IMR-90 (cell line): ENCODE results near the gene DNTT. TPM values are rescaled to one million over a fixed set of nuclear protein-coding genes. Genes with fewer than 3 reads are reported as not detected.

Experiments used
- ATAC-seq: fragments of 200-7000 bp; cut with Tn5 transposase; 2 replicates; pipeline ENCODE4 v1.9.1; 2020; ENCODE audit warnings: low read depth, mild to moderate bottlenecking, moderate library complexity
- BruUV-seq: library from RNA; stranded (reverse); fragments of 400-500 nt; replicated peaks from 2 replicates; lab custom pipeline; 2021; lab: Mats Ljungman, UMichigan
- CTCF ChIA-PET: fragments of 300-600 bp; formaldehyde crosslinking; extraction: SDS; loops from one replicate; lab custom pipeline; 2021; ENCODE audit warnings: antibody characterized with exemption; lab: Yijun Ruan, JAX
- POLR2A ChIA-PET: fragments of 300-600 bp; sonication (Branson Sonifier 250); formaldehyde crosslinking; loops from one replicate; lab custom pipeline; 2022; ENCODE audit warnings: antibody characterized with exemption; ENCODE audit not compliant: unreplicated experiment; lab: Charles Lee
- DNase-seq: peaks from one replicate; pipeline ENCODE4 v3.0.0; 2013
- H2AFZ ChIP-seq: replicated peaks from 2 replicates; pipeline ENCODE3; 2013; ENCODE audit warnings: low read length, mild to moderate bottlenecking; ENCODE audit not compliant: poor library complexity
- H2AK5ac ChIP-seq: 2 replicates; pipeline ENCODE4 v1.6.1; 2013; ENCODE audit warnings: low read depth, low read length, inconsistent platforms
- H2AK9ac ChIP-seq: replicated peaks from 2 replicates; pipeline ENCODE3; 2013; ENCODE audit warnings: mild to moderate bottlenecking, low read depth, low read length, moderate library complexity; ENCODE audit not compliant: poor library complexity
- H2BK120ac ChIP-seq: 2 replicates; pipeline ENCODE4 v1.6.1; 2013; ENCODE audit warnings: low read depth, low read length, inconsistent platforms
- H2BK15ac ChIP-seq: 3 replicates; pipeline ENCODE4 v1.6.1; 2013; ENCODE audit warnings: low read depth, low read length, inconsistent platforms
- H2BK20ac ChIP-seq: 2 replicates; pipeline ENCODE4 v1.6.1; 2013; ENCODE audit warnings: low read depth, mild to moderate bottlenecking, inconsistent platforms, low read length, moderate library complexity
- H2BK5ac ChIP-seq: 2 replicates; pipeline ENCODE4 v1.6.1; 2013; ENCODE audit warnings: mild to moderate bottlenecking, low read depth, low read length, inconsistent platforms; ENCODE audit not compliant: poor library complexity, severe bottlenecking
- H3K14ac ChIP-seq: replicated peaks from 2 replicates; pipeline ENCODE4 v1.6.1; 2013; ENCODE audit warnings: low read depth, low read length, inconsistent platforms
- H3K18ac ChIP-seq: 2 replicates; pipeline ENCODE4 v1.6.1; 2013; ENCODE audit warnings: low read depth, low read length, control low read depth
- H3K23ac ChIP-seq: 2 replicates; pipeline ENCODE4 v1.6.1; 2013; ENCODE audit warnings: low read depth, low read length, inconsistent platforms
- H3K27ac ChIP-seq: 2 replicates; pipeline ENCODE4 v1.5.1; 2013; ENCODE audit warnings: mild to moderate bottlenecking, control low read depth, low read length; ENCODE audit not compliant: insufficient read depth
- H3K27me3 ChIP-seq: 2 replicates; pipeline ENCODE4 v1.6.1; 2013; ENCODE audit warnings: low read length; ENCODE audit not compliant: control insufficient read depth, insufficient read depth
- H3K36me3 ChIP-seq: 2 replicates; pipeline ENCODE4 v1.6.1; 2013; ENCODE audit warnings: low read length, mixed read lengths; ENCODE audit not compliant: control insufficient read depth, insufficient read depth
- H3K4ac ChIP-seq: 2 replicates; pipeline ENCODE4 v1.6.1; 2013; ENCODE audit warnings: low read depth, low read length, inconsistent platforms
- H3K4me1 ChIP-seq: 2 replicates; pipeline ENCODE4 v1.6.1; 2013; ENCODE audit warnings: low read length, mixed read lengths; ENCODE audit not compliant: control insufficient read depth, insufficient read depth
- H3K4me2 ChIP-seq: 2 replicates; pipeline ENCODE4 v1.6.1; 2013; ENCODE audit warnings: low read depth, mild to moderate bottlenecking, control low read depth, low read length, moderate library complexity
- H3K4me3 ChIP-seq: 2 replicates; pipeline ENCODE4 v1.5.1; 2013; ENCODE audit warnings: low read depth, mild to moderate bottlenecking, control low read depth, low read length, moderate library complexity; ENCODE audit not compliant: insufficient read depth
- H3K56ac ChIP-seq: 2 replicates; pipeline ENCODE4 v1.6.1; 2013; ENCODE audit warnings: low read length, inconsistent platforms; ENCODE audit not compliant: insufficient read depth; ENCODE audit errors: extremely low read depth
- H3K79me1 ChIP-seq, 2 experiments: 2 replicates each; pipeline ENCODE4 v1.6.1; 2013; ENCODE audit warnings: low read length in 2 of 2, inconsistent platforms in 1 of 2, low read depth in 1 of 2
- H3K9ac ChIP-seq: 2 replicates; pipeline ENCODE4 v1.6.1; 2013; ENCODE audit warnings: low read depth, low read length, control low read depth
- H3K9me1 ChIP-seq: 2 replicates; pipeline ENCODE4 v1.6.1; 2013; ENCODE audit warnings: low read length, inconsistent platforms; ENCODE audit not compliant: insufficient read depth
- H3K9me3 ChIP-seq: 2 replicates; pipeline ENCODE4 v1.6.1; 2013; ENCODE audit warnings: low read length; ENCODE audit not compliant: control insufficient read depth, insufficient read depth
- H4K20me1 ChIP-seq: 2 replicates; pipeline ENCODE4 v1.6.1; 2013; ENCODE audit warnings: low read length, inconsistent platforms; ENCODE audit not compliant: insufficient read depth
- H4K5ac ChIP-seq: 2 replicates; pipeline ENCODE4 v1.6.1; 2013; ENCODE audit warnings: mild to moderate bottlenecking, low read depth, low read length, control low read depth
- H4K8ac ChIP-seq, 2 experiments: 2 replicates each; pipeline ENCODE4 v1.6.1; 2013; ENCODE audit warnings: low read depth in 2 of 2, low read length in 2 of 2, control low read depth in 1 of 2, inconsistent platforms in 1 of 2
- H4K91ac ChIP-seq: 2 replicates; pipeline ENCODE4 v1.6.1; 2013; ENCODE audit warnings: low read depth, low read length, inconsistent platforms; ENCODE audit not compliant: insufficient read depth
- BHLHE40 ChIP-seq: fragments of 150-350 bp; IDR thresholded peaks from 2 replicates; pipeline ENCODE4 v1.6.1; 2016; ENCODE audit warnings: mild to moderate bottlenecking, low read depth, low read length
- CEBPB ChIP-seq: IDR thresholded peaks from 2 replicates; pipeline ENCODE4 v1.6.1; 2012; ENCODE audit warnings: low read depth, low read length, improper control_type of control experiment
- CHD1 ChIP-seq: IDR thresholded peaks from 2 replicates; pipeline ENCODE4 v1.6.1; 2012; ENCODE audit warnings: low read depth, low read length, improper control_type of control experiment
- CTCF ChIP-seq: conservative IDR thresholded peaks from 2 replicates; pipeline ENCODE4 v1.5.1; 2012; ENCODE audit warnings: mild to moderate bottlenecking, low read depth, low read length, improper control_type of control experiment
- FOS ChIP-seq: fragments of 150-350 bp; IDR thresholded peaks from 2 replicates; pipeline ENCODE4 v1.6.1; 2016; ENCODE audit warnings: low read depth, low read length
- MAFK ChIP-seq: IDR thresholded peaks from 2 replicates; pipeline ENCODE4 v1.6.1; 2012; ENCODE audit warnings: low read depth, low read length, improper control_type of control experiment
- MAZ ChIP-seq: IDR thresholded peaks from 2 replicates; pipeline ENCODE4 v1.6.1; 2012; ENCODE audit warnings: low read depth, mild to moderate bottlenecking, low read length, improper control_type of control experiment, moderate library complexity, borderline replicate concordance
- NFE2L2 ChIP-seq: fragments of 150-350 bp; IDR thresholded peaks from 2 replicates; pipeline ENCODE4 v1.6.1; 2016; ENCODE audit warnings: low read depth, mild to moderate bottlenecking, low read length
- POLR2A ChIP-seq: IDR thresholded peaks from 2 replicates; pipeline ENCODE4 v1.6.1; 2012; ENCODE audit warnings: mild to moderate bottlenecking, low read depth, low read length
- RCOR1 ChIP-seq: IDR thresholded peaks from 2 replicates; pipeline ENCODE4 v1.6.1; 2012; ENCODE audit warnings: mild to moderate bottlenecking, low read length, improper control_type of control experiment; ENCODE audit not compliant: insufficient replicate concordance
- RFX5 ChIP-seq: IDR thresholded peaks from 2 replicates; pipeline ENCODE4 v1.8.0; 2012; ENCODE audit warnings: low read depth, mild to moderate bottlenecking, low read length, moderate library complexity
- SMC3 ChIP-seq: fragments of 150-350 bp; IDR thresholded peaks from 2 replicates; pipeline ENCODE4 v1.6.1; 2016; ENCODE audit warnings: low read depth, mild to moderate bottlenecking, antibody characterized with exemption, low read length, moderate library complexity
- USF2 ChIP-seq: fragments of 150-350 bp; IDR thresholded peaks from 2 replicates; pipeline ENCODE4 v1.6.1; 2017; ENCODE audit warnings: mild to moderate bottlenecking, antibody characterized with exemption, low read length, low read depth
- WGBS, 2 experiments: methylation state at CpG; one replicate each; pipeline versions ENCODE4 v1.1.5 to v1.1.7; 2013; ENCODE audit warnings: missing lambda C conversion rate in 2 of 2; ENCODE audit not compliant: insufficient read length in 1 of 2; ENCODE audit errors: extremely low coverage in 2 of 2; 5-methylcytosine and 5-hydroxymethylcytosine counted together
- dilution Hi-C: fragments of 300-500 bp; cut with HindIII; formaldehyde crosslinking; loops from one replicate; pipeline ENCODE4 v1.14.3; 2018; ENCODE audit warnings: low sequenced_read_pairs; ENCODE audit not compliant: unreplicated experiment
- in situ Hi-C: fragments of 300-500 bp; cut with MboI; formaldehyde crosslinking; loops from 3 replicates; pipeline ENCODE4 v1.14.3; 2019; ENCODE audit warnings: low sequenced_read_pairs, inconsistent platforms, mixed read lengths
- intact Hi-C: fragments of 100-400 bp; cut with micrococcal nuclease; formaldehyde crosslinking; loops from 2 replicates; pipeline ENCODE4 v1.10.0; 2022
- polyA plus RNA-seq, 3 experiments: library from polyadenylated mRNA; depleted of rRNA; stranded (reverse); fragments of >200 nt; gene quantifications; 2 replicates each; pipeline ENCODE4 v1.2.3, GENCODE V29; 2012; ENCODE audit warnings: low replicate concordance in 1 of 3
- total RNA-seq: library from RNA; depleted of rRNA; stranded (reverse); fragments of >200 nt; gene quantifications from 2 replicates; pipeline ENCODE4 v1.2.3, GENCODE V29; 2012
- TF ChIP-seq, protein P1 (sequence below): fragments of 150-350 bp; IDR thresholded peaks from 2 replicates; pipeline ENCODE4 v1.6.1; 2016; ENCODE audit warnings: low read depth, mild to moderate bottlenecking, low read length, moderate library complexity, borderline replicate concordance

The DNTT gene
- total and polyA plus RNA-seq, 2 of the 4 experiments (the other 2 are of a cell fraction) = not detected

GRCh38 chr10:96298362-96298761 is 5.9 kb upstream of the DNTT start:
- Histone ChIP-seq H3K4ac (no peak overlapping the region), H2BK20ac (no peak overlapping the region), H2AK5ac (no peak overlapping the region), H3K9ac (no peak overlapping the region), H4K20me1 (no peaks in the 10 kb centered on the region), H3K4me2 (no peak overlapping the region), H3K79me1 (no peaks in the 10 kb centered on the region), H4K8ac (no peak overlapping the region), H3K9me3 (no peaks in the 10 kb centered on the region), H3K14ac (no peak overlapping the region), H3K27ac (no peak overlapping the region), H3K18ac (no peak overlapping the region), H3K4me1 (no peaks in the 10 kb centered on the region), H3K27me3 (peaks cover 7% of the 10 kb centered on the region), H4K5ac (no peak overlapping the region), H3K23ac (no peak overlapping the region), H3K9me1 (no peaks in the 10 kb centered on the region), H2BK5ac (no peak overlapping the region), H3K36me3 (no peaks in the 10 kb centered on the region), H3K56ac (no peak overlapping the region), H2BK120ac (no peak overlapping the region), H2BK15ac (no peak overlapping the region), H2AFZ (no peak overlapping the region), H2AK9ac (no peak overlapping the region), H3K4me3 (no peak overlapping the region), H4K91ac (no peak overlapping the region)
- 14% methylated on average over 1 of the region's 3 CpGs; no CpG with 5 or more reads in 1 of the 2 experiments for WGBS, 2 experiments
- CTCF ChIA-PET = no interaction called here
- intact Hi-C loops = loop anchor here (10.0 kb wide), 1 partner anchor 604 kb away; the partner anchor contains the start of gene TCTN3
- dilution Hi-C loops = no loop called here
- no TSS peak for BruUV-seq
- TF ChIP-seq RFX5 (no peak), MAFK (no peak), SMC3 (no peak), USF2 (no peak), CHD1 (no peak), BHLHE40 (no peak), MAZ (no peak), RCOR1 (no peak), NFE2L2 (no peak), CEBPB (no peak), CTCF (no peak), FOS (no peak), POLR2A (no peak)
- TF ChIP-seq, protein P1, sequence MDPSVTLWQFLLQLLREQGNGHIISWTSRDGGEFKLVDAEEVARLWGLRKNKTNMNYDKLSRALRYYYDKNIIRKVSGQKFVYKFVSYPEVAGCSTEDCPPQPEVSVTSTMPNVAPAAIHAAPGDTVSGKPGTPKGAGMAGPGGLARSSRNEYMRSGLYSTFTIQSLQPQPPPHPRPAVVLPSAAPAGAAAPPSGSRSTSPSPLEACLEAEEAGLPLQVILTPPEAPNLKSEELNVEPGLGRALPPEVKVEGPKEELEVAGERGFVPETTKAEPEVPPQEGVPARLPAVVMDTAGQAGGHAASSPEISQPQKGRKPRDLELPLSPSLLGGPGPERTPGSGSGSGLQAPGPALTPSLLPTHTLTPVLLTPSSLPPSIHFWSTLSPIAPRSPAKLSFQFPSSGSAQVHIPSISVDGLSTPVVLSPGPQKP = no peak
- in situ Hi-C loops = loop anchor here (5.0 kb wide), 1 partner anchor 276 kb away; no protein-coding TSS in a partner anchor
- DNase-seq (no peak), ATAC-seq (no peak)
- POLR2A ChIA-PET = no interaction called here
